ENCODE data around the gene EPHA4.

Gene EPHA4

DNA sequence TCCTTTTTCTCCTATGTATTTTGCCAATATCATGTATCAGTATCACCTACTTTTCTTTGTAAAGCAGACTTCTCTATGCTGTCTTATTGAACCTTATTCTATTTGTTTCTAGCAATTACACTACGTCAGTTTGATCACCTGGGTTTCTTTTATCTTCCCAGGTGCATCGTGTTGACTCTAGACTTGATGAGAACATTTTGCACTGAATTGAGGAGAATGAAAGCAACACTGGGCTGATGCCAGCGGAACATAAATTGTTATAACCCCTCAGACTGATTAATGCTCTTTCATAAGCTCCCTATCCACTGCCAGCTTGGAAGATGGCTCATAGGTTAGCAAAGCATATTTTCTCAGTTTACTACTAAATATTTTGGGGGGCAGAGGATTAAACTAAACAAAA, 140.6 kb downstream of the EPHA4 start:
- Histone ChIP-seq H3K9ac (ENCODE audit: low read length) (no peak overlapping the region), H3K9me3 (ENCODE audit: low read length) (no peaks in the 10 kb centered on the region), H3K27ac (ENCODE audit: low read depth, low read length) (no peak overlapping the region), H3K4me3 (ENCODE audit: low read depth in 1 of 2, low read length in 2 of 2) (no peak overlapping the region), H3K36me3 (ENCODE audit: insufficient read depth, low read length) (peaks cover 8% of the 10 kb centered on the region), H3K4me1 (ENCODE audit: insufficient read depth, low read length) (peaks cover 15% of the 10 kb centered on the region), H3K27me3 (ENCODE audit: control insufficient read depth in 1 of 2, insufficient read depth in 2 of 2, low read length in 2 of 2) (no peaks in the 10 kb centered on the region)

DNA sequence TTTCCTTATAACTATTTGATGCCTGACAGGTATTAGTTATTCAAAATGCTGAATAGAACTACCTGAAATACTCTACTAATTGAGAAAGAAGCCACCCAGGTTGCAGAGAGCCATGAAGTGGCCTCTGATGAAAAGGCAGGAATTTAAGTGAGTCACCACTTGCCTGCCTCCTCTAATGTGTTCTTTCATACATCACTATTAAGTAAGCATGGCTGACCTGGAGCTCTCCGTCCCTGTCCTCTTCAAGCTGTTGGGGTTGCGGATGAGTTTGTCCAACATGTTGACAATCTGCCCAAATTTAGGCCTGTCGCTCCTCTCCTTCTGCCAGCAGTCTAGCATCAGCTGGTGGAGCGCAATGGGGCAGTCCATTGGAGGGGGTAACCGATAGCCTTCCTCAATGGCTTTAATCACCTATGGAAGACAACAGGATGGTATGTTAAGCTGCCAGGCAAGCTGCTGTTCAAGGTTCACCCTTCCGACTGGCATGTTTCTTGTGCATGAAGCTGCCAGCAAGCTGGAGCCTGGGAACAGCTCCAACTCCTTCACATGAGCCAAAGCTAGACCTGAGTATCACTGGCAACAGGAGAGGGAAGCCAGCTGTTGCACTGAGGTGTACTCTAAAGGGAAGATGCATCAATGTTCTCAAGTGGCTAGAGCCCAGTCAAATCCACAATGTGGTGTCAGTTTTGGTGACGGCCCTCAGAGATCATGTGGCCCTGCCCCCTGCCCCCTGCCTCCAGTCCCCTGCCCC, 142.2 kb downstream of the EPHA4 start:
- Histone ChIP-seq H3K27me3 (ENCODE audit: control insufficient read depth in 1 of 2, insufficient read depth in 2 of 2, low read length in 2 of 2) (no peaks in the 10 kb centered on the region), H3K9ac (ENCODE audit: low read length) (no peak overlapping the region), H3K4me1 (ENCODE audit: insufficient read depth, low read length) (peaks cover 8% of the 10 kb centered on the region), H3K36me3 (ENCODE audit: insufficient read depth, low read length) (peaks cover 16% of the 10 kb centered on the region), H3K9me3 (ENCODE audit: low read length) (no peaks in the 10 kb centered on the region), H3K27ac (ENCODE audit: low read depth, low read length) (no peak overlapping the region), H3K4me3 (ENCODE audit: low read depth in 1 of 2, low read length in 2 of 2) (no peak overlapping the region)

DNA sequence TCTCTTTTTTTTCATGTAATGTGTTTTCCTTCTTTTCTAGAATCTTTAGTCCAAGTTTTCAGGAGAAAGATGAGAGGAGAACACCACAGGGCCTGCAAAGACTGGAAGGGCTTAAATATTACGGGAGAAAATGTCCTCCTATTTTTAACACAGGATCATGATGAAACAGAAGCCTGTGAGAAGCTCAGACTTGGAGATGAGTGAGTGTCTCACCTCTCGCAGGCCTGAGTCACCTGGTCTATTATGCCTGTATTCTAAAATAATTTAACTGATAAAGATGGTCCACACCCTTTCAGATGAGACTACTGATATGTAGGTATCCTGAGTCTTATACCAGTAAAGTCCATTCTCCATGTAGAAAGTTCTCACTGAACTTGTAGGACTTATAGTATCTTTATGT, 143.2 kb downstream of the EPHA4 start:
- no peak overlapping the region for H3K27ac ChIP-seq (ENCODE audit: low read depth, low read length)
- H3K9me3 ChIP-seq (ENCODE audit: low read length): no peaks in the 10 kb centered on the region
- H3K9ac ChIP-seq (ENCODE audit: low read length): no peak overlapping the region
- peaks cover 11% of the 10 kb centered on the region for H3K36me3 ChIP-seq (ENCODE audit: insufficient read depth, low read length)
- peaks cover 8% of the 10 kb centered on the region for H3K4me1 ChIP-seq (ENCODE audit: insufficient read depth, low read length)
- no peak overlapping the region for H3K4me3 ChIP-seq (ENCODE audit: low read depth in 1 of 2, low read length in 2 of 2)
- no peaks in the 10 kb centered on the region for H3K27me3 ChIP-seq (ENCODE audit: control insufficient read depth in 1 of 2, insufficient read depth in 2 of 2, low read length in 2 of 2)

DNA sequence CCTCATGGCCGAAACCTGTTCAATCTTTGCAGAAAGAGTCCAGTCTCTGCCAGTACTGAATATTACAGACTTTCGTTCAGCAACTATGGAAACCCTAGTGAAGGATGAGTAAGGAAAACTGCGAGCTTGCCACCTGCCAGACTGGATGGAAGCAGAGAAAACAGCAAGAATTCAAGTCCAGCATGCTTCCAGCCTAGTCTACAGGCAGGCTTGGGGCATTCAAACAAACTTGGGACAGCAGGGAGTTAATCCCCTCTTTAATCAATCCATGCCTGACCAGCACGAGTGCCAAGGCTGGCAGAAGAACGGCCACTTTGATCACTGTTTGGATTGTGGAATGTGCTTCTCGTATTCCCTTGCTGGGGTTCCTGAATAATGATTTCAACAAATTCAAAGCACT, 145.2 kb downstream of the EPHA4 start:
- H3K9ac ChIP-seq (ENCODE audit: low read length): no peak overlapping the region
- H3K4me1 ChIP-seq (ENCODE audit: insufficient read depth, low read length): peaks cover 18% of the 10 kb centered on the region
- H3K4me3 ChIP-seq (ENCODE audit: low read depth in 1 of 2, low read length in 2 of 2): no peak overlapping the region
- peaks cover 9% of the 10 kb centered on the region for H3K36me3 ChIP-seq (ENCODE audit: insufficient read depth, low read length)
- no peaks in the 10 kb centered on the region for H3K27me3 ChIP-seq (ENCODE audit: control insufficient read depth in 1 of 2, insufficient read depth in 2 of 2, low read length in 2 of 2)
- no peak overlapping the region for H3K27ac ChIP-seq (ENCODE audit: low read depth, low read length)
- H3K9me3 ChIP-seq (ENCODE audit: low read length): no peaks in the 10 kb centered on the region

DNA sequence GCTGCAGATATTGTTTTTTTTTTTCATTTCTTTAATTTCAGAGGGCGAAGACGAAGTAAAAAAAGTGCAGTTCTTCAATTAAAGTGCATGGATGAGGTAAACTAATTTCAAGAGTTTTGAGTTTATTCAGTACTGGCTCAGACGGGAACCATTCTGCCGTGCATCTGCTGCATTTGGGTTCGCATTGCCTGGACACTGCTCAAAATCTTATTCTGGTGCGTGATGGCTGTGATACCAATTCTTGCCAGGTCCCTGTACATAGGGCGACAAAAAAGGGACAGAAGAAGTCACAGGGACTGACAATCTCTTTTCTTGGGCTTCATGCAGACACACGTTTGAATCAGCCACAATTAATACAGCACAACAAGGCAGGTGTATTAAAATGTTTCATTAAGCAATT, 146.2 kb downstream of the EPHA4 start:
- Histone ChIP-seq H3K9ac (ENCODE audit: low read length) (no peak overlapping the region), H3K4me3 (ENCODE audit: low read depth in 1 of 2, low read length in 2 of 2) (no peak overlapping the region), H3K36me3 (ENCODE audit: insufficient read depth, low read length) (peaks cover 9% of the 10 kb centered on the region), H3K27me3 (ENCODE audit: control insufficient read depth in 1 of 2, insufficient read depth in 2 of 2, low read length in 2 of 2) (no peaks in the 10 kb centered on the region), H3K27ac (ENCODE audit: low read depth, low read length) (no peak overlapping the region), H3K9me3 (ENCODE audit: low read length) (no peaks in the 10 kb centered on the region), H3K4me1 (ENCODE audit: insufficient read depth, low read length) (peaks cover 18% of the 10 kb centered on the region)

DNA sequence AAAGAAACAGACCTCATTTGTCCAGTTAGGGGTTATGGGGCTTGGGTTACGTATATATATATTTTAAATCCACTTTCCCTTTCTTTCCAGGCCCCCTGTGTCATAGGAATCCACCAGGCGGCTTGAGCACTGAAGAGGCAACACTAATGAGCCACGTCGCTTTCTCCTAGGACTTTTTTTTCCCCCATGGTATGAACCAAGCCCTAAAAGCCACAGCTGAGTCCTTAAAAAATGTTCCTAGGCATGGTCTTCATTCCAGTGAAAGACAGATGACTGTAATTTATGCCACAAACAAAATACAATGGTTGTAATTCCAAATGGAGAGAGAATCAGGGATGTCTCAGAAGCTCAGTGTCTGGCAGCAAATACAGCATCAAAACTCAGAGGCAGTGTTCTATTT, 146.8 kb downstream of the EPHA4 start:
- Histone ChIP-seq H3K4me3 (ENCODE audit: low read depth in 1 of 2, low read length in 2 of 2) (no peak overlapping the region), H3K9ac (ENCODE audit: low read length) (no peak overlapping the region), H3K36me3 (ENCODE audit: insufficient read depth, low read length) (peaks cover 9% of the 10 kb centered on the region), H3K27me3 (ENCODE audit: control insufficient read depth in 1 of 2, insufficient read depth in 2 of 2, low read length in 2 of 2) (no peaks in the 10 kb centered on the region), H3K4me1 (ENCODE audit: insufficient read depth, low read length) (peaks cover 16% of the 10 kb centered on the region), H3K27ac (ENCODE audit: low read depth, low read length) (no peak overlapping the region), H3K9me3 (ENCODE audit: low read length) (no peaks in the 10 kb centered on the region)

DNA sequence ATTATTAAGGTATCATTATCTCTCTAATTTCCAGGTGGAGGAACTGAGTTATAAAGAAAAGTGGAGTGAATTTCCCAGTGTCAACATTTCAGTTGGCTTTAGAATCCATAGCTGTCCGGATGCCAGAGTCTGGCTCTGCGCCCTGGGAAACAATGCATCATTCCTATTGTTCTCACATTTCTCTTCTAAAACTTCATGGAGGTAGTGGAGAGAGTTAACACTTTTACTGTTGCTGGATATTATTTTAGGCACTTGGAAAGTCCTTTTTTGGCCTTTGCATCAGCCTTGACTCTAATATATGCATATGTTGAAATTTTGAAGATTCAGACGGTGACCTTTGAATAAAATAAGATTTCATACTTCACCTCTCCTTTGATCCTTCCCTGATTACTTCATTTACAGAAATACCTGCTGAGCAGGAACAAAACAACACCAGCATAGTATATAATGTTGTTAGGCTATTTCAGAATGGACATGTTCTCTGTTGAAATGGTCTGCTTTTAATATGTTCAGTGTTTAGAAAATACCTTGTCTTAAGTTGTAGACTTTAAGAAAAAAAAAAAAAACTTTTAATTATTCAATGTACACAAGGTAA, 148.8 kb downstream of the EPHA4 start:
- Histone ChIP-seq H3K27ac (ENCODE audit: low read depth, low read length) (no peak overlapping the region), H3K9ac (ENCODE audit: low read length) (no peak overlapping the region), H3K36me3 (ENCODE audit: insufficient read depth, low read length) (peaks cover 14% of the 10 kb centered on the region), H3K4me3 (ENCODE audit: low read depth in 1 of 2, low read length in 2 of 2) (no peak overlapping the region), H3K4me1 (ENCODE audit: insufficient read depth, low read length) (peaks cover 10% of the 10 kb centered on the region), H3K27me3 (ENCODE audit: control insufficient read depth in 1 of 2, insufficient read depth in 2 of 2, low read length in 2 of 2) (no peaks in the 10 kb centered on the region), H3K9me3 (ENCODE audit: low read length) (no peaks in the 10 kb centered on the region)

DNA sequence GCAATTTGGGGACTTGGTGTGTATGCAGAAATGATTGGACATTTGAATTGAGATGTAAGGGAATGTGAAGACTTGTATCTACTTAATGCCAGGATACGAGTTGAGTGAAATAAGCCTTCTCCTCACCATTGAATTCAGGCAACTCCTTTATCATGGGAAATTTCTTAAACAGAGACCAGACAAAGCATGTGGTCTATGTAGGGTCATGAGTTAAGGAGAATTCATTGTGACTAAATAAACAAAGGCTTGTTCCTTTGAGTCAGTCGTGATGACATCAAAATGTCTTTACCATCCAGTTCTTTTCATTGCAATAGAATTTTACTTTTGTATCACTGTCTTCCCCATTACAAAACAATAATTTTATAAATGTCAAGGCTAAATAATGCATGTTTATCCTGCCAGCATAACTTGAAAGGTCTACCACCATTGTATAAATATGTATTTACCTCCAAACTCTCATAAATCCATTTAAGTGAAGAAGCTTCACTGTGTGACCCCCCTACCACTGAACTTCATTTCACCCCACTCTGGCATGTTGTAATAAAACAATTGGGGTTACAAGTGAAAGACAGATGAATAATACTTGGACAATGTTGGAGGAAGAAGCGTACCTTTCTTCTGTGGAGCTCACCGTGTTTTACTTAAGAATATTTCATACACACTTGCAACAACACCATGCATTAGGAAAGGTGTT, 149.4 kb downstream of the EPHA4 start:
- Histone ChIP-seq H3K36me3 (ENCODE audit: insufficient read depth, low read length) (peaks cover 14% of the 10 kb centered on the region), H3K4me1 (ENCODE audit: insufficient read depth, low read length) (peaks cover 10% of the 10 kb centered on the region), H3K9me3 (ENCODE audit: low read length) (no peaks in the 10 kb centered on the region), H3K4me3 (ENCODE audit: low read depth in 1 of 2, low read length in 2 of 2) (no peak overlapping the region), H3K9ac (ENCODE audit: low read length) (no peak overlapping the region), H3K27me3 (ENCODE audit: control insufficient read depth in 1 of 2, insufficient read depth in 2 of 2, low read length in 2 of 2) (no peaks in the 10 kb centered on the region), H3K27ac (ENCODE audit: low read depth, low read length) (no peak overlapping the region)

DNA sequence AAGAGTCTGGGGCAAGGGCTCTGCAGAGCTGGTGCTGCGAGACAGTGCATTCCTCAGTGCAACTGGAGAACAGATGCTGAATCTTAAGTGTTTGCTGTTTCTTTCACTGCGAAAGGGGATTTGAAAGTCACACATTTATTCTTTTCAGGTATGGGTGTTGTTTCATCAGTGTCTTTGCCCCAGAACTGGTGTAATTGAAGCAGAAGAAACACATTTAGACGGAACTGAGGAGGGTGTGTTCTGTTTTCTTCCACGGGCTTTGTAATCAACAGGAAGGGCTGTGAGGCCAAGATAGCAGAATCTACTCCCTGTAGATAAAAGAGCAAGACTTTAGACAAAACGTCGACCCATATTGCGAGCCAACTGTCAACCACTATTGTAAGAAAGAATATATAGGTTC, 151.9 kb downstream of the EPHA4 start:
- Histone ChIP-seq H3K27me3 (ENCODE audit: control insufficient read depth in 1 of 2, insufficient read depth in 2 of 2, low read length in 2 of 2) (no peaks in the 10 kb centered on the region), H3K4me1 (ENCODE audit: insufficient read depth, low read length) (peaks cover 16% of the 10 kb centered on the region), H3K9me3 (ENCODE audit: low read length) (no peaks in the 10 kb centered on the region), H3K27ac (ENCODE audit: low read depth, low read length) (no peak overlapping the region), H3K4me3 (ENCODE audit: low read depth in 1 of 2, low read length in 2 of 2) (no peak overlapping the region), H3K36me3 (ENCODE audit: insufficient read depth, low read length) (peaks cover 9% of the 10 kb centered on the region), H3K9ac (ENCODE audit: low read length) (no peak overlapping the region)

DNA sequence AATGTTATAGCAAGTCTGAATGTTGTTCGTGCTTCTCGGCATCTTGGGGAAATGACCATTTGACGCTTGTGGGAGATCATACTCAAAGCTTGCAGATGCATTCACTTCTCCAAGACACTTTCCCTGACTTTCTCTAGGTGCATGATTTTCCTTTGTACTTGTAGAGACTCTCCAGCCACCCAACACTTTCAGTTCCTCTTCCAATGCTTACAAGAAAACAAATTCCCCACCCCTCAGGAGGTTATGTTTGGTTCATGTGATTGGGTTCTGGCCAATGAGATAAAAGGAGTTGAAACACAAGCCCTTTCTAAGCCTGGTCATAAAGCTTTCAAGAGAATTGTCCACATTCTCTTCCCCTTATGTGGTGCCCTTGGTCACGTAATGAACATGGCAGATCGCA, 156.3 kb downstream of the EPHA4 start:
- no peaks in the 10 kb centered on the region for H3K9me3 ChIP-seq (ENCODE audit: low read length)
- no peak overlapping the region for H3K27ac ChIP-seq (ENCODE audit: low read depth, low read length)
- H3K4me1 ChIP-seq (ENCODE audit: insufficient read depth, low read length): peaks cover 6% of the 10 kb centered on the region
- H3K9ac ChIP-seq (ENCODE audit: low read length): no peak overlapping the region
- H3K27me3 ChIP-seq (ENCODE audit: control insufficient read depth in 1 of 2, insufficient read depth in 2 of 2, low read length in 2 of 2): no peaks in the 10 kb centered on the region
- H3K36me3 ChIP-seq (ENCODE audit: insufficient read depth, low read length): peaks cover 5% of the 10 kb centered on the region
- H3K4me3 ChIP-seq (ENCODE audit: low read depth in 1 of 2, low read length in 2 of 2): no peak overlapping the region

DNA sequence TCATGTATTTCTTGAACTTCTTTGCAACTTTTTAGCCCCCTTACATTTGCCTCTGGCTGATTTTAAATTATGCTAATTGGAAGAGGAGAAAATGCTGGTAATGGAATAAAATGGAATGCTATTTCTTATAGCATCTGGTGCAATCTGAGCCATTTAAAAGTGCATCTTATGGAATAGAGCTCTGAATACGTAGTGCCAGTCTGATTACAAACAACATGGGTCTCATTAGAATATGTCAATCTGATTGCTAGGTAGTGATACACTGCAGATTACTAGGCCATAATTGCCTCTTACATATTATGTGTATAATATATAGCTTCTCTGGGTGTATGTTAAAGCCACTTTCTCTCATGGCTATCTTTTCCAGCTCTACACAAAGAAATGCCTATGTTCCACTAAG, 159.1 kb downstream of the EPHA4 start:
- H3K27ac ChIP-seq (ENCODE audit: low read depth, low read length): no peak overlapping the region
- no peaks in the 10 kb centered on the region for H3K36me3 ChIP-seq (ENCODE audit: insufficient read depth, low read length)
- no peaks in the 10 kb centered on the region for H3K9me3 ChIP-seq (ENCODE audit: low read length)
- no peaks in the 10 kb centered on the region for H3K27me3 ChIP-seq (ENCODE audit: control insufficient read depth in 1 of 2, insufficient read depth in 2 of 2, low read length in 2 of 2)
- peaks cover 6% of the 10 kb centered on the region for H3K4me1 ChIP-seq (ENCODE audit: insufficient read depth, low read length)
- H3K4me3 ChIP-seq (ENCODE audit: low read depth in 1 of 2, low read length in 2 of 2): no peak overlapping the region
- H3K9ac ChIP-seq (ENCODE audit: low read length): no peak overlapping the region
